NK-92 treated with Interleukin-12 subunit alpha and Interleukin-12 subunit beta, amount 100 ng/mL, for 24 hours (cell line): ENCODE results near the gene CDKN2B.
"Not testable (repeated sequence)": the region's sequence is repeated elsewhere in the genome, so short reads cannot be mapped to it uniquely, and the experiment has no call there.

Experiments
- DNase-seq: peaks from one replicate; lab custom pipeline; 2025; lab: John Stamatoyannopoulos, UW

CDKN2B gene

GRCh38 chr9:21969011-21969940 is 39.8 kb downstream of the CDKN2B start:
- DNase-seq = no peak

- DNase-seq = no peak
These were observed 40.6 kb downstream of the CDKN2B start for GRCh38 chr9:21968331-21969010.

GRCh38 chr9:21967702-21968101 is 41.4 kb downstream of the CDKN2B start:
- DNase-seq = no peak

DNA sequence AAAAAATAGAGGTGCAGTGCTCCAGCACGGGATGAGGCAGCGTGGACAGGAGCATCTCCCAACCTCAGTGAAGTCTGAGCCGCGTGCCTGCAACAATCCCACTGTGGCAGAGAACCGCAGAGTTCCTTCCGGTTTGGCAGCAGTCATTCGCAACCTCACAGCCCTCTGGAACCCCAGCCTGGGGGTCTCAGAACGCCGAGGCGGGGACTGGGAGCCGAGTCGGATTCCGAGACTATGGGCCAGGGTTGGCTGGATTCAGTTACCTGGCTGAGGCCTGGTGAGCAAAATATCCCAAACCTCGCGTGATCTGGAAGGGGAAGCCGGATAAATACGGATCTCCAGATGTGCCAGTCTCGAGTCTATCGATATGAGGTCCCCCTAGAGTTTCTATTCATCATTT is 41.9 kb downstream of the CDKN2B start:
- no peak for DNase-seq

- DNase-seq = no peak
These were observed 42.8 kb downstream of the CDKN2B start for GRCh38 chr9:21966140-21966851.

- DNase-seq = no peak
These were observed 43.6 kb downstream of the CDKN2B start for GRCh38 chr9:21965401-21965951.

DNA sequence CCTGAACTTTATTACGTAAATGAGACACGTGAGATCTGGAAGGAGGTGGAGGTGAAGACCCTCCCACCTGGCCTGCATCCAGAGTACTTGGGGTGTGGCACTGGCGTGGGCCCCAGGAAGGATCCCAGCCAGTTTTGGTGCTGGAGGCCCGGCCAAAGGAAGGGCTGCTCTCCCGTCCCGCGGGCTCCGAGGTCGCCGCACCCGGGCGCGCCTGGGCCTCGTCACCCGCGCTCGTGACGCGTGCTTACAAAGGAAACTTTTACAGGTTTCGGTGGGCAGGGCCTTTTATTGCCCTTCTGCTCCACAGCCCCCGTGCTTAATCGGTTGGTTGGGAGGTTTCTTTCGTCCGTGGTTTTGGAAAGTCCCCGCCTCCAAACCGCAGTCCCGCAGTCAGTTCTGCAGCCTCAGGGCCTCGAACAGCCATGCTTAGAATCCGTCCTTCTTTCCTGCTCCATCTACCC is 44.1 kb downstream of the CDKN2B start:
- no peak for DNase-seq

GRCh38 chr9:21961569-21961968 is 47.5 kb downstream of the CDKN2B start:
- DNase-seq = no peak

GRCh38 chr9:21959268-21959667 is 49.8 kb downstream of the CDKN2B start:
- DNase-seq = not testable (repeated sequence)

- no peak for DNase-seq
These were observed 50.3 kb downstream of the CDKN2B start for GRCh38 chr9:21958833-21959232.
